IMR-90 (cell line): Measurements from ENCODE around the gene AMACR.

Experiments
- CEBPB ChIP-seq: IDR thresholded peaks from 2 replicates; pipeline ENCODE4 v1.6.1; 2012; ENCODE audit warnings: low read depth, low read length, improper control_type of control experiment
- CTCF ChIP-seq: conservative IDR thresholded peaks from 2 replicates; pipeline ENCODE4 v1.5.1; 2012; ENCODE audit warnings: mild to moderate bottlenecking, low read depth, low read length, improper control_type of control experiment
- MAFK ChIP-seq: IDR thresholded peaks from 2 replicates; pipeline ENCODE4 v1.6.1; 2012; ENCODE audit warnings: low read depth, low read length, improper control_type of control experiment
- POLR2A ChIP-seq: IDR thresholded peaks from 2 replicates; pipeline ENCODE4 v1.6.1; 2012; ENCODE audit warnings: mild to moderate bottlenecking, low read depth, low read length
- RCOR1 ChIP-seq: IDR thresholded peaks from 2 replicates; pipeline ENCODE4 v1.6.1; 2012; ENCODE audit warnings: mild to moderate bottlenecking, low read length, improper control_type of control experiment; ENCODE audit not compliant: insufficient replicate concordance
- USF2 ChIP-seq: fragments of 150-350 bp; IDR thresholded peaks from 2 replicates; pipeline ENCODE4 v1.6.1; 2017; ENCODE audit warnings: mild to moderate bottlenecking, antibody characterized with exemption, low read length, low read depth

GRCh38 chr5:34020726-34021125, 12.9 kb upstream of the AMACR start:
- TF ChIP-seq CTCF, result no peak
- TF ChIP-seq USF2, result no peak
- no peak for TF ChIP-seq POLR2A
- TF ChIP-seq RCOR1, result no peak
- TF ChIP-seq CEBPB, result no peak
- TF ChIP-seq MAFK, result no peak
